ENCODE measurements around the gene TMX3. TPM values are rescaled to one million over a fixed set of nuclear protein-coding genes. Genes with fewer than 3 reads are reported as not detected.

TMX3 gene
- total RNA-seq, 6 experiments from 2014 or later, result 10.1 to 21.6 (median 19.6) TPM

DNA sequence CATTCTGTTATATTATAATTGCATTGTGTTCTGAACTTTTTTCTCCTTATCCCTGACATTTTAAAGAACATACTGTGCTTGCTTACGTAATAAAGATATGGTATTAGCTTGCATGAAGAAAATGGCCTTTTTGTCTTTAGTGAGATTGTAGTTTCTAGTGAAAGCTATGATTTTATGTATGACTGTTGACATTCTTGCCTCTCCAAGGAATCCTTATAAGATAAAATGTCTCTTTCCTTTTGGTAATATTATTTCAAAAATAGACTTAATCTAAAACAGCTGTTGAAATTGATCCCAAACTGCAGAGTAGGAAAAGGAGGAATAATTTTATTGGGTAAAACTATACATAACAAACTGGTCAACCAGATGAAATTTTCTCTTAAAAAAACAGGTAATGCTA is 42.2 kb upstream of the TMX3 start:
- H3K36me3 ChIP-seq, result no peaks in the 10 kb centered on the region
- ATAC-seq, result no peak
- no peaks in the 10 kb centered on the region for H3K27me3 ChIP-seq
- H3K4me3 ChIP-seq, result no peak overlapping the region
- intact Hi-C loops (cut with DNase I), result no loop called here
- no peak overlapping the region for H3K27ac ChIP-seq
- TF ChIP-seq POLR2A (IDR thresholded peaks at IDR 0.05), result no peak
- TF ChIP-seq, protein P1, sequence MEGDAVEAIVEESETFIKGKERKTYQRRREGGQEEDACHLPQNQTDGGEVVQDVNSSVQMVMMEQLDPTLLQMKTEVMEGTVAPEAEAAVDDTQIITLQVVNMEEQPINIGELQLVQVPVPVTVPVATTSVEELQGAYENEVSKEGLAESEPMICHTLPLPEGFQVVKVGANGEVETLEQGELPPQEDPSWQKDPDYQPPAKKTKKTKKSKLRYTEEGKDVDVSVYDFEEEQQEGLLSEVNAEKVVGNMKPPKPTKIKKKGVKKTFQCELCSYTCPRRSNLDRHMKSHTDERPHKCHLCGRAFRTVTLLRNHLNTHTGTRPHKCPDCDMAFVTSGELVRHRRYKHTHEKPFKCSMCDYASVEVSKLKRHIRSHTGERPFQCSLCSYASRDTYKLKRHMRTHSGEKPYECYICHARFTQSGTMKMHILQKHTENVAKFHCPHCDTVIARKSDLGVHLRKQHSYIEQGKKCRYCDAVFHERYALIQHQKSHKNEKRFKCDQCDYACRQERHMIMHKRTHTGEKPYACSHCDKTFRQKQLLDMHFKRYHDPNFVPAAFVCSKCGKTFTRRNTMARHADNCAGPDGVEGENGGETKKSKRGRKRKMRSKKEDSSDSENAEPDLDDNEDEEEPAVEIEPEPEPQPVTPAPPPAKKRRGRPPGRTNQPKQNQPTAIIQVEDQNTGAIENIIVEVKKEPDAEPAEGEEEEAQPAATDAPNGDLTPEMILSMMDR (IDR thresholded peaks at IDR 0.05), result no peak
- 43% methylated on average over 1 of the region's 1 CpG for WGBS (ENCODE audit: insufficient coverage, low coverage, low lambda C conversion rate, missing lambda C conversion rate)
- DNase-seq, result no peak
- no peaks in the 10 kb centered on the region for H3K9me3 ChIP-seq
- no peaks in the 10 kb centered on the region for H3K4me1 ChIP-seq

DNA sequence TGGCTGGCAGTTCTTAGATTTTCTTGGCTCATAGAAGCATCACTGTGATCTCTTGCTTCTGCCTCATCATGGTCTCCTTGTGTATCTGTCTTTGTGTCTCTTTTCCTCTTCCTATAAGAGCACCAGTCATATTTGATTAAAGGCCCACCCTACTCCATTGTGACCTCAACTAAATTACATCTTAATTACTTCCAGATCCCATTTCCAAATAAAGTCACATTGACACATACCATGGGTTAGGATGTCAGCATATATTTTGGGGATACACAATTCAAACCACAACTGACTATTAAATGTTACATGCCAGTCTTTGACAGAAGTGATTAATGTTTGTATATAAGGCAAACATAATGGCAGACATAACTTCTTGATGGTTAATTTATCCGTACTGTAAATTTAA is 27.3 kb upstream of the TMX3 start:
- Histone ChIP-seq H3K36me3 (no peaks in the 10 kb centered on the region), H3K4me1 (no peaks in the 10 kb centered on the region), H3K9me3 (no peaks in the 10 kb centered on the region), H3K27ac (no peak overlapping the region), H3K27me3 (no peaks in the 10 kb centered on the region), H3K4me3 (no peak overlapping the region)
- no peak for ATAC-seq
- intact Hi-C loops (cut with DNase I), result no loop called here
- no peak for DNase-seq
- WGBS (ENCODE audit: insufficient coverage, low coverage, low lambda C conversion rate, missing lambda C conversion rate), result 60% methylated on average over 1 of the region's 1 CpG
- no peak for TF ChIP-seq POLR2A (IDR thresholded peaks at IDR 0.05)
- TF ChIP-seq, protein P1 (IDR thresholded peaks at IDR 0.05), result no peak

DNA sequence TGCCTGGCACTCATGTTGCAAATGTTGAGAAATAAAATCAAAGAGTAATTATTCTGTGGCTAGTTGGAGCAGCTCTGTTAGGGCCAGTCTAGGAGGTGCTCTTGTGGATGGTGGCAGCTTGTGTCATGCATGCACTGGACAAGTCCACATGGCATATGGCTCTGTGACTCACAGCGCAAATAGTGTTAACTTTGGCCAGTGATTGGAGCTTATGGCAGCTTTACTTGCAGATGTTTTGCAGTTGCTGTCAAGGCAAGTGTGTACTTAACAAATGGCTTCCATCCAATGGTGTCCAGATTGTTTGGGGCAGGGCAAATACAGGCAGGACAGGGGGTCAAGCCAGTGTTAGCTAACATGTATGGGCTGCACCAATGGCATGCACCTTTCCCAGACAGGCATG is 26.1 kb upstream of the TMX3 start:
- WGBS (ENCODE audit: insufficient coverage, low coverage, low lambda C conversion rate, missing lambda C conversion rate), result 100% methylated on average over 1 of the region's 1 CpG
- Histone ChIP-seq H3K9me3 (no peaks in the 10 kb centered on the region), H3K27me3 (no peaks in the 10 kb centered on the region), H3K36me3 (no peaks in the 10 kb centered on the region), H3K27ac (no peak overlapping the region), H3K4me3 (no peak overlapping the region), H3K4me1 (no peaks in the 10 kb centered on the region)
- no peak for ATAC-seq
- no peak for TF ChIP-seq POLR2A (IDR thresholded peaks at IDR 0.05)
- TF ChIP-seq, protein P1 (IDR thresholded peaks at IDR 0.05), result no peak
- intact Hi-C loops (cut with DNase I), result no loop called here
- DNase-seq, result no peak

DNA sequence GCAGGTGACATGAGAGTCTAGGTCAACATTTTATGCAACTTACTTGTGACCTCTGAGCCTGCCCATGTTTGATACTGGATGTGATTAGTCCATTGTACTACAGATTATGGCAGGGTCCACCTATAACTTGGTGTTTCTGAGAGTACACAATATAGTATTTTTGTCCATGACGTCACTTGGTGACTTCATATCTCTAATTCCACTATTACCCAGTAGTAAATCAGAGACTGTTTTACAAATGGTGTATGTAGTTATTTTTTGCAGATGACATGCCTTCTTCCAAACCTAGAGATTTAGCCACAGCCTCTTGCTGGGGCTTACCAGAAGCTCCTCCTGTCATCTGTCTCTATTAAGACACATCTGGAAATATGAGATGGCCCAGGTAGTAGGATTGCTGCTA is 24.6 kb upstream of the TMX3 start:
- intact Hi-C loops (cut with DNase I), result no loop called here
- DNase-seq (no peak), ATAC-seq (no peak)
- Histone ChIP-seq H3K27me3 (no peaks in the 10 kb centered on the region), H3K4me1 (no peaks in the 10 kb centered on the region), H3K9me3 (no peaks in the 10 kb centered on the region), H3K4me3 (no peak overlapping the region), H3K36me3 (no peaks in the 10 kb centered on the region), H3K27ac (no peak overlapping the region)
- WGBS (ENCODE audit: insufficient coverage, low coverage, low lambda C conversion rate, missing lambda C conversion rate), result 89% methylated on average over 1 of the region's 1 CpG
- no peak for TF ChIP-seq POLR2A (IDR thresholded peaks at IDR 0.05)
- TF ChIP-seq, protein P1 (IDR thresholded peaks at IDR 0.05), result no peak

DNA sequence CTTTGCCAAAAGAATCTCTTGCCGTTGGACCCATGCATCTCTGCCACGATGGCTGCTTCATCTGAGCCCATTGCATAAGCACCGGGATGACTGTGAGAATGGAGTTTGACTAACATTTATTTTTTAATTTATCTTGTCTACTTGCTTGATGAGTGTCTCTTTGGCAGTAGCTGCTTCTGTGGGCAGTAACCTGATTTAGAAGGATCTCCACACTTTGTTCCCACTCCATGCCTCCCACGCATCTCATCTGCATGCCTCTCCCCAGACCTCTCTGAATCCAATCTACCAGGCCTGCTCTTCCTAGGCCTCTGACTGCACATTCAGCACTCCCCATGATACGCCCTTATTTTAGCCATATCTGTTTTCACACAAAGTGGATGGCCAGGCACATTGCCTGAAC is 23.7 kb upstream of the TMX3 start:
- Histone ChIP-seq H3K9me3 (no peaks in the 10 kb centered on the region), H3K4me1 (no peaks in the 10 kb centered on the region), H3K27me3 (no peaks in the 10 kb centered on the region), H3K36me3 (no peaks in the 10 kb centered on the region), H3K27ac (no peak overlapping the region), H3K4me3 (no peak overlapping the region)
- ATAC-seq (no peak), DNase-seq (no peak)
- intact Hi-C loops (cut with DNase I), result no loop called here
- no peak for TF ChIP-seq POLR2A (IDR thresholded peaks at IDR 0.05)
- TF ChIP-seq, protein P1 (IDR thresholded peaks at IDR 0.05), result no peak
- WGBS (ENCODE audit: insufficient coverage, low coverage, low lambda C conversion rate, missing lambda C conversion rate), result 82% methylated on average over 5 of the region's 5 CpGs
